Tibial nerve (tissue), 3 donors: ENCODE data around the gene CRYBB1.

Experiments
- CTCF ChIP-seq, 5 experiments: fragments of 200-600 bp in 3 of 5; fragments of 450-650 bp in 2 of 5; sonication (generic) in 3 of 5; IDR thresholded peaks; one replicate each; pipeline ENCODE4 v1.5.1; 2016 to 2019; ENCODE audit warnings: antibody characterized with exemption in 5 of 5, mild to moderate bottlenecking in 3 of 5, moderate library complexity in 2 of 5
- POLR2A ChIP-seq, 2 donors: fragments of 450-650 bp; IDR thresholded peaks; one replicate each; pipeline ENCODE4 v1.6.1; 2017; ENCODE audit warnings: antibody characterized with exemption in 2 of 2, mild to moderate bottlenecking in 2 of 2, moderate library complexity in 2 of 2

GRCh38 chr22:26593763-26594162, 24.1 kb downstream of the CRYBB1 start:
- TF ChIP-seq CTCF (IDR thresholded peaks at IDR 0.05) (no peak), POLR2A (IDR thresholded peaks at IDR 0.05) (no peak)
